Stomach (tissue), 4 donors: ENCODE measurements around the gene FGF4.

Source experiments
- CTCF ChIP-seq, 7 experiments: fragments of 450-650 bp in 4 of 7; fragments of 200-600 bp in 3 of 7; sonication (generic) in 3 of 7; IDR thresholded peaks; one replicate each; pipeline ENCODE4 v1.5.1; 2016 to 2019; ENCODE audit warnings: antibody characterized with exemption in 7 of 7, control low read depth in 2 of 7, mild to moderate bottlenecking in 1 of 7
- EP300 ChIP-seq: sonication (generic); formaldehyde crosslinking; IDR thresholded peaks from one replicate; pipeline ENCODE4 v1.6.1; 2017; ENCODE audit warnings: antibody characterized with exemption
- POLR2A ChIP-seq, 4 donors: fragments of 450-650 bp; IDR thresholded peaks; one replicate each; pipeline ENCODE4 v1.6.1; 2016; ENCODE audit warnings: antibody characterized with exemption in 4 of 4, control low read depth in 2 of 4, mild to moderate bottlenecking in 1 of 4, moderate library complexity in 1 of 4
- POLR2AphosphoS5 ChIP-seq, 3 donors: sonication (generic); formaldehyde crosslinking; IDR thresholded peaks; one replicate each; pipeline ENCODE4 v1.6.1; 2016; ENCODE audit warnings: antibody characterized with exemption in 3 of 3

- TF ChIP-seq CTCF (IDR thresholded peaks at IDR 0.05) (no peak), POLR2A (IDR thresholded peaks at IDR 0.05) (no peak), EP300 (no peak), POLR2AphosphoS5 (IDR thresholded peaks at IDR 0.05) (no peak)
Observed at GRCh38 chr11:69774354-69775162, 583 bp downstream of the FGF4 start.
